ENCODE data around the gene BCORL1. TPM values are rescaled to one million over a fixed set of nuclear protein-coding genes. Genes with fewer than 3 reads are reported as not detected.
A peak's percentile ranks its signal among the peaks of the same experiment; 100 is the strongest.

Gene BCORL1
- total RNA-seq, 1 donor from 2014 or later = 10.3 TPM

DNA sequence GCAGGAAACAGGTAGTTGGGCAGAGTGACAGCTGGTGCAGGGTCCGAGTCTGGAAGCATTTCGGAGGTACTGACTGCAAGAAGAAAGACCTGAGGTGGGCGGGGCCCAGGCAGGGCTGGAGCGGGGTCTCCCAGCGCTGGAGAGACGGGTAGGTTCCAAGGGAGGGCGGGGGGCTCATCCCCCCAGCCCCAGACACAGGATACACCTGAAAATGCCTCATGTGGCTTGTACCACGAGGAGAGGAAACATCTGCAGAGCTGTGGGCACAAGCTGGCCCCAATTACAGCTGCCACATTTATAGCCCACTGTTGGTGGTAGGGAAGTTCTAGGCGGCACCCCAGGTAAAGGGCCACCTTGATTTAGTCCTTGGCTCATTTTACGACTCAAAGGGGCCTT lies 89.9 kb downstream of the BCORL1 start:
- no peak for DNase-seq (ENCODE audit: low spot score in 2 of 2)
- Histone ChIP-seq H3K36me3 (peaks cover 3 to 34% of the 10 kb centered on the region in 2 donors), H3K4me3 (no peak overlapping the region), H3K27ac (no peak overlapping the region), H3K9me3 (no peaks in the 10 kb centered on the region), H3K27me3 (no peaks in the 10 kb centered on the region), H3K4me1 (no peaks in the 10 kb centered on the region)
- intact Hi-C loops (cut with DNase I) = no loop called here
- TF ChIP-seq CTCF (IDR thresholded peaks at IDR 0.05) = no peak

- TF ChIP-seq CTCF (IDR thresholded peaks at IDR 0.05) = no peak
- no peak overlapping the region for H3K27ac ChIP-seq
- H3K27me3 ChIP-seq = no peaks in the 10 kb centered on the region
- intact Hi-C loops (cut with DNase I) = no loop called here
- DNase-seq (ENCODE audit: low spot score in 2 of 2) = no peak
- H3K36me3 ChIP-seq = peaks cover 3 to 16% of the 10 kb centered on the region in 2 donors
- H3K4me3 ChIP-seq = no peak overlapping the region
- H3K4me1 ChIP-seq = no peaks in the 10 kb centered on the region
- no peaks in the 10 kb centered on the region for H3K9me3 ChIP-seq
These were observed 93.3 kb downstream of the BCORL1 start for GRCh38 chrX:130075777-130076176.

DNA sequence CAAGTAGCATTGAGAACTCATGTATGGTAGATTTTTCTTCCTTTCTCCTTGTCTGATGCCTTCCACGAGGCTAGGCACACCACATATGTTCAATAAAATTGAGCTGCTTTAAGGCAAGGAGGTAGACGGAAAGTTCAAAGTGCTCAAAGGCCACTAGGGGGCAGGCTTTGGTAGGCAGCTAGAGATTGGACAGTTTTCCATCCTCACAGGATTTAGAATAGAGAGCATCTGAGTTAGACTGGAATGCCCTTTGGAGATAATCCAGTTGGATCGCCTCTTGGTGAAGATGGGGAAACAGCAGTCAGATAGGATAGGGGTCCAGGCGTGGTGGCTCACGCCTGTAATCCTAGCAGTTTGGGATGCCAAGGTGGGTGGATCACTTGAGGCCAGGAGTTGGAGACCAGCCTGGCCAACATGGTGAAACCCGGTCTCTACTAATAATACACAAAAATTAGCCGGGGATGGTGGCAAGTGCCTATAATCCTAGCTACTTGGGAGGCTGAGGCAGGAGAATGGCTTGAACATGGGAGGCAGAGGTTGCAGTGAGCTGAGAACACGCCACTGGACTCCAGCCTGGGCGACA lies 97.5 kb downstream of the BCORL1 start:
- TF ChIP-seq CTCF (IDR thresholded peaks at IDR 0.05) = peak; percentile 53 to 71 (median 58)
- no peak overlapping the region for H3K4me3 ChIP-seq
- DNase-seq (ENCODE audit: low spot score in 2 of 2) = no peak
- no peak overlapping the region for H3K27ac ChIP-seq
- H3K4me1 ChIP-seq = peaks cover 0 to 6% of the 10 kb centered on the region in 2 donors
- intact Hi-C loops (cut with DNase I) = loop anchor here (1.0 to 5.0 kb wide), 2 partner anchors 92 to 112 kb away; partner anchors contain the start of gene RAB33A
- no peaks in the 10 kb centered on the region for H3K36me3 ChIP-seq
- H3K27me3 ChIP-seq = no peaks in the 10 kb centered on the region
- no peaks in the 10 kb centered on the region for H3K9me3 ChIP-seq

- peak overlapping the region; percentile 28 to 72 for H3K27ac ChIP-seq
- peaks cover 0 to 6% of the 10 kb centered on the region in 2 donors for H3K4me1 ChIP-seq
- no peak for DNase-seq (ENCODE audit: low spot score in 2 of 2)
- H3K36me3 ChIP-seq = no peaks in the 10 kb centered on the region
- no peak for TF ChIP-seq CTCF (IDR thresholded peaks at IDR 0.05)
- intact Hi-C loops (cut with DNase I) = loop anchor here (1.0 to 5.0 kb wide), 3 partner anchors 39 to 111 kb away; partner anchors contain the start of gene RAB33A
- no peaks in the 10 kb centered on the region for H3K9me3 ChIP-seq
- no peak overlapping the region for H3K4me3 ChIP-seq
- H3K27me3 ChIP-seq = no peaks in the 10 kb centered on the region
These were observed 98.4 kb downstream of the BCORL1 start for GRCh38 chrX:130080791-130081367.

DNA sequence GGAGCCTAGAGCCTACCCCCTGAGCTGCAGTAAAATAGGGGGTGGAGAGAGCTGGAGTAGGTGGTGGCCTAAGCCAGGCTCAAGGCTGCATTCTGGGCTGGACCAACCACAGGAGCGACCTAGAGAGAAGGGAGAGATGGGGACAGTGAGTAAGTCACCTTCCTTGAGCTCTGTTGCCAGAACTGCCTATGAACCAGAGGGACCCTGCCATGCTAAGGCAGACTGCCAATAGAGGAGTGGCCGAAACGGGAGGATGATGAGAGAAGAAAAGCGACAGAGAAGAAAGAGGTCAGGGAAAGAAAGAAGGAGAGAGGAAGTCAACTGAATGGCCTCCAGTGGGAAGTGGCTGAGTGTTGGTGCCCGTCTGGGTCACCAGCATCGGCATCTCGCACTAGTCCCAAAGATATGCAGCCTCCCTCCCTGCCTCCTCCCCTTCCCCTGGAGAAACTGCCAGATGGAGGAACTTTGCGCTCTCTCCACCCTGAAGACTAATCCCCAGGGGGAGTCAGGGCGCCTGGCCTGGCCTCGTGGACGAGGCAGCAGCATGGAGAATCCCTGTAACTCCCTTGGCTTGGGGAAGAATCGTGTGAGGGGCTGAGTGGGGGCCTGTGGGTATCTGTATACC lies 99.1 kb downstream of the BCORL1 start:
- no peaks in the 10 kb centered on the region for H3K9me3 ChIP-seq
- H3K36me3 ChIP-seq = no peaks in the 10 kb centered on the region
- TF ChIP-seq CTCF (IDR thresholded peaks at IDR 0.05) = no peak
- peak overlapping the region; percentile 31 to 72 for H3K27ac ChIP-seq
- H3K4me3 ChIP-seq = no peak overlapping the region
- no peaks in the 10 kb centered on the region for H3K27me3 ChIP-seq
- DNase-seq (ENCODE audit: low spot score in 2 of 2) = no peak
- intact Hi-C loops (cut with DNase I) = loop anchor here (1.0 to 5.0 kb wide), 2 partner anchors 39 to 91 kb away; partner anchors contain the start of gene RAB33A
- peaks cover 0 to 6% of the 10 kb centered on the region in 2 donors for H3K4me1 ChIP-seq

Data from ascending aorta (tissue), 2 donors.